ENCODE measurements around the gene CACNA1H.

CACNA1H gene

DNA sequence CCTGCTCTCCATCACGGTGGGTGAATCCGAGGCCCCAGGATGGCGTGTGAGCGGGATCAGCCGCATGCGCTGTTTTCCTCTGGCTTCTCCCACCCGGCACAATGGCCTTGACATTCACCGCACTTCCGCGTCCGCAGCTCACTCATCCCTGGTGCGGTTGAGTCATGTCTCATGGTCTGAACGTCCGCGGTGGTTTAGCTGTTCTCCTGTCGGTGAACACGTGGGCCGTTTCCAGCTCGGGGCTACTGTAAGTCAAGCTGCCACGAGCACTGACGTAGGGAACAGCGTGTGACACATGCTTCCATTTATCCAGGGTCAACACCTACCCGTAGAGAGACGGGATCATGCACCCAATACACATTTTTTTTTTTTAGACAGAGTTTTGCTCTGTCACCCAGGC lies 15.3 kb upstream of the CACNA1H start:
- TF ChIP-seq CTCF (IDR thresholded peaks at IDR 0.05; ENCODE audit: low read depth, low read length, missing control alignments), result no peak
- DNase-seq (ENCODE audit: low read depth), result no peak

GRCh38 chr16:1140582-1141162 lies 12.2 kb upstream of the CACNA1H start:
- no peak for DNase-seq (ENCODE audit: low read depth)
- no peak for TF ChIP-seq CTCF (IDR thresholded peaks at IDR 0.05; ENCODE audit: low read depth, low read length, missing control alignments)
- no peak overlapping the region for H3K4me3 ChIP-seq (ENCODE audit: low read depth, low read length)

More for the DNA sequence above, 15.3 kb upstream of the CACNA1H start:
- H3K4me3 ChIP-seq (ENCODE audit: low read depth, low read length), result no peak overlapping the region

DNA sequence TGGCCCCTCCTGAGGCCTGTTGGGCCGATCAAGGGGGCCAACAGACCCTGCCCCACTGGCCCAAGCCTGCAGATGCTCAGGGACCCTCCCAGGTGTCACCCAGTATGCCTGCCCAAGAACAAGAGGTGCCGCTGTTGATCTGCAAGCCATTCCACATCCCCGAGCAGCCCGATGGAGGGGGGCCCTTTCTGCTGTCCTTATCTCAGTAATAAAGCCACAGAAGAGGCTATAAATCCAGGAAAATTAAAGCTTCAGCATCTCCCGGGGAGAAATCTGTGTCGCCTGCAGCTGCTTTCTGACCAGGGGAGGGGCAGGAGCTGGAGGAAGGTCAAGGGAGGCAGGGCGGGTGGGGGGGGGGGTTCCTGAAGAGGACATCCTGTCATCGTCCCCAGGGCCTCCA lies 11.7 kb upstream of the CACNA1H start:
- no peak for DNase-seq (ENCODE audit: low read depth)
- TF ChIP-seq CTCF (IDR thresholded peaks at IDR 0.05; ENCODE audit: low read depth, low read length, missing control alignments), result no peak
- H3K4me3 ChIP-seq (ENCODE audit: low read depth, low read length), result no peak overlapping the region

DNA sequence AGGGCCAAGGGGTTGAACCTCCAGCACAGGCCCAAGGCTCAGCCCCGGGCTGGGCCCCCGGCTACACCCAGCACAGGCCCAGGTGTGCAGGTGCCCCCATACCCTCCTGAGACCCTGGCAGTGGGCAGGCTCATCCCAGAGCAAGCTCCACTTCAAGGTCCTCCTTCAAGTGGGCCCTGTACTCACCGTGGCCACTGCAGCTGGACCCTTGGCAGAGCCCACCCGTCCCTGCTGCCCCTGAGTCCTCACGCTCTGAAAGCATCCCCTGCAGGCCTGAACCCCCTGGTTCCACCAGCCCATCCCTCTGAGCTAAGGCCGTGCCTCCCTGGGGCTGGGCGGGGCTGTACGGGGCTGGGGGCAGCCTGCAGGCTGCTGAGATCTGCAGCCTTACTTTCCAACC lies 11.2 kb upstream of the CACNA1H start:
- H3K4me3 ChIP-seq (ENCODE audit: low read depth, low read length), result no peak overlapping the region
- DNase-seq (ENCODE audit: low read depth), result no peak
- no peak for TF ChIP-seq CTCF (IDR thresholded peaks at IDR 0.05; ENCODE audit: low read depth, low read length, missing control alignments)

GRCh38 chr16:1142911-1143310 lies 10.0 kb upstream of the CACNA1H start:
- no peak for DNase-seq (ENCODE audit: low read depth)
- no peak overlapping the region for H3K4me3 ChIP-seq (ENCODE audit: low read depth, low read length)
- no peak for TF ChIP-seq CTCF (IDR thresholded peaks at IDR 0.05; ENCODE audit: low read depth, low read length, missing control alignments)

DNA sequence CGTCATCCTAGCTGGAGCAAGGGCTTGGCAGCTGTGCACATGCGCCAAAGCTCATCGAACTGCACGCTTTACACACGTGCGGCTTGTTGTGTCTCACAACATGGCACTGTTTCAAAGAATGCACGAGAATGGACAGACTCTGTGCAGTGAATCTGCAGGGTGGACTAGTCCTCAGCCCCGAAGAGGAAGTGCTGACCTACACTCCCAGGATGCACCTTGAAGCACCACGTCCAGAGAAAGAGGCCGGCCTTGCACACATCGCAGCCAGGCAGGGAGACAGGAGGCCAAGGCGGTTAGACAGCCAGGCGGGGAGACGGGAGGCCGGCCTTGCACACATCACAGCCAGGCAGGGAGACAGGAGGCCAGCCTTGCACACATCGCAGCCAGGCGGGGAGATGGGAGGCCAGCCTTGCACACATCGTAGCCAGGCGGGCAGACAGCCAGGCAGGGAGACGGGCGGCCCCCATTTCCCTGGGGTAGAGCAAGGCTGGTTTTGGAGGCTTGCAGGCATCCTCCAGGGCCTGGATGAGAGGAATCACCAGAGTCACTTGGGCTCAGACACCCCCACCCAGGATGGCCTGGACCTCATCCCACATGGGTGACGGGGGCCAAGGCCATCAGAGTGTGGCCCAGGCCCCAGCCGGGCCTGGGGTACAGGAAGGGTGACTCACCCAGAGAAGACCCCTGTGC lies 9.0 kb upstream of the CACNA1H start:
- DNase-seq (ENCODE audit: low read depth), result no peak
- no peak for TF ChIP-seq CTCF (IDR thresholded peaks at IDR 0.05; ENCODE audit: low read depth, low read length, missing control alignments)
- no peak overlapping the region for H3K4me3 ChIP-seq (ENCODE audit: low read depth, low read length)

Data from GM12864 (cell line).